ENCODE measurements around the gene AKIRIN1.
"Not testable (repeated sequence)": the region's sequence is repeated elsewhere in the genome, so short reads cannot be mapped to it uniquely, and the experiment has no call there.

AKIRIN1 gene

DNA sequence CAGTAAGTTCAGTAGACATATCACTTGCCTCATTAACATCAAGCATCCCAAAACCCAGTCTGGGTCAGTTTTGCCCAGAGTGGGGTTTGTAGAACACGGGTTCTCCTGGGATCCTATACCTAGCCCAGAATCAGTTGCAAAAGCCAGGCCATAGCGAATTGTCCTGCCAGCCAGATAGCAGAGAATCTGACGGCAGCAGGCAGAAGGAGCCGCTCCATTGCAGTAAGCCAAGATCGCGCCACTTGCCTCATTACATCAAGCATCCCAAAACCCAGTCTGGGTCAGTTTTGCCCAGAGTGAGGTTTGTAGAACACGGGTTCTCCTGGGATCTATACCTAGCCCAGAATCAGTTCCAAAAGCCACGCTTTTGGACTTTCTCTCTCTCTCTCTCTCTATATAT, 54.2 kb downstream of the AKIRIN1 start:
- DNase-seq (ENCODE audit: low read depth in 3 of 3): no peak

DNA sequence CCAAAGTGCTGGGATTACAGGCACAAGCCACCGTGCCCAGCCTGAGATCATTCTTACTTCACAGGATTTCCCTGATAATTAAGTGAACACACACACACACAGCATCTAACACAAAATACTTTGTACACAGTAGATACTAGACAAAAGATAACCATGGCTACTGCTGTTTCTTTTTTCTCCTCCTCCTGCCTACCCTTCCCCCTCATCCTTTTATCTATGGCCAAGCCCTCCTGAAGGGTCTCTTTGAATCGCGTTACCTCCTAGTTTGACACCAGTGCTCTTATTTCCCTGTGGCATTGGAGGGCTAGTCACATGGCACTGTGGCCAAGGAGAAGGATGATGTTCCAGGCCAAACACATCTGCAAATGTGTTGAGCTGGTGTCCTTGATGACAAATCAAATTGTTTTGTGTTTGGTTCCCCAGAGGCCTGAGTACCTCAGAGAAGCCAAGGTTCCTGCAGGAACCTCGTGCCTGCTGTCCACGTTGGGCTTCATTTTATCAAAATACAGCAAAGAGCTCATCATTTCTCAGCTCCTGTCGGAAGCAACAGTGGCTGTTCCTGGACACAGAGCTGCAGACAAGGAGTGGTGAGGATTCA, 55.6 kb downstream of the AKIRIN1 start:
- DNase-seq (ENCODE audit: low read depth in 3 of 3): no peak

DNA sequence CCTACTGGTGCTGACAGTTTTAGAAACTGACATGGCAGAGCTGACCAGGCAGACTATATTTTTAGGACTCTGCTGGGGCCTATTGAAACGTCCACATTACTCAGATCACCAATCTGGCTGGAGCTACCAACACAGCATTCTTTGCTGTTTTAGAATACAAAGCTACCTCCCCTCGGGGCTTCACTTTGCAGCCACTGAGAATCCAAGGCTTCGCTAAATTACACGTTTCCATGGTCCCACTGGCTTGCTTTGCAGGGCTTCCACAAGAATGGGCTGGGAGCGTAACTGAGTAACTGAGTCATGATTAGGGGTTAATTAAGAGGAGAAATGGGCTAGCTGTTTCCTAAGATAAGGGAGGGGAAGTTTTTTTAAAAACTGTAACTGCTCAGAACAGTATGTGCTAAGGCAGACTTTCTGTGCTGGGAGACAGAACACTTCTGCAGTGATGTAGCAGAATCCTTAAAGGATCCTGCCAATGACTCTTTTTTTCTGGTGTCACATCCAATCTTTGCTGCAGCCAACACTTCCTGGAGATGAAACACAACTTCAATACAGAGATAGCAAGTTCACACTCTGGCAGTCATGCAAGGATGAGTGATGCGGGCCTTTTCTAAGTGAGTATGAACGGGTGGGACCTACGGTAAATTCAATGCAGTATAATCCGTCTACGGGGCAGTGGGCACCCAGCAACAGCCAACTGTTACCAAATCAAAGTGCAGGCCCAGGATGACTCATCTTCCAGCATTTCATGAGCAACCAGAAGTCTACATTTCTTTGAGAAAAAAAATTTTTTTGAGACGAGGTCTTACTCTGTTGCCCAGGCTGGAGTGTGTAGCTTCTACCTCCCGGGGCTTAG, 56.5 kb downstream of the AKIRIN1 start:
- DNase-seq (ENCODE audit: low read depth in 3 of 3): no peak

DNA sequence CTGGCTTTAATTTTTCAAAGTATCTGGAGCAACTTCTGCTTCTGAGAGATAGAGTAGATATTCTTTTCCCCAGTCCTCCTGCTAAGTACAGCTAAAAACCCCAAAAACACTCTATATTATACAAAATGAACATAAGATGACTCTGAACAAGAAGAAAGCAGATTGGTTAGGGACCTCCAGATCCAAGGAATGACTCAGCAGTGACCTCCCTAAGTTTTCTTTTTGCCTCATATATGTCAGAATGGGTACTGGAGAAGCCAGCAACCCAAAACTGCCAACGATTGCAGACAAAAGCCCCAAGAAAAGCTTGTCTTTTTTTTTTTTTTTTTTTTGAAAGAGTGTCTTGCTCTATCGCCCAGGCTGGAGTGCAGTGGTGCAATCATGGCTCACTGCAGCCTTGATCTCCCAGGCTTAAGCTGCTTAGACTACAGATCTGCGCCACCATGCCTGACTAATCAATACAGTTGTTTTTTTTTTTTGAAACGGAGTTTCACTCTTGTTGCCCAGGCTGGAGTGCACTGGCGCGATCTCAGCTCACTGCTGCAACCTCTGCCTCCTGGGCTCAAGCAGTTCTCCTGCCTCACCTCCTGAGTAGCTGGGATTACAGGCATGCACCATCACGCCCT, 57.8 kb downstream of the AKIRIN1 start:
- no peak for DNase-seq (ENCODE audit: low read depth in 3 of 3)

DNA sequence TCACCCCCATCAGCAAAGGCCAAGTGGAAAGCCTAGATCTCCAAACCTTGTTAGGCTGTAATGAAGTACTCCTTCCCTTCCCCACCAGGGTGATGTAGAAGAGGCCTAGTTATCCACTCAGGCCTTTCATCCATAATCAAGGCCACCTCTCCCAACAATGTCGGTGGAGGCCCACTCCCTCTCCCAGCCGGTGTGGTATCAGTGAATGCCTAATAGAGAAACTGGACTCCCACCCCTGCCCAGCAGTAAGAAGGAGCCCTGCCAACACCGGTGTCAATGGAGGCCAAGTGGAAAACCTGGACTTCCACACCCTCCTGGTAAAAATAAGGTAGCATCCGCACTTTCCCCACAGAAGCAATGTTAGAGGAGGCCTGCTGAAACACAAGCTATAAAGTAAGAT, 58.9 kb downstream of the AKIRIN1 start:
- no peak for DNase-seq (ENCODE audit: low read depth in 3 of 3)

- not testable (repeated sequence) for DNase-seq (ENCODE audit: low read depth in 3 of 3)
These were observed 60.2 kb downstream of the AKIRIN1 start for GRCh38 chr1:39051193-39051850.

GRCh38 chr1:39051956-39052355, 60.9 kb downstream of the AKIRIN1 start:
- DNase-seq (ENCODE audit: low read depth in 3 of 3): no peak

- not testable (repeated sequence) for DNase-seq (ENCODE audit: low read depth in 3 of 3)
These were observed 64.2 kb downstream of the AKIRIN1 start for GRCh38 chr1:39055213-39055710.

Data from stimulated activated CD4-positive, alpha-beta T cell treated with anti-CD3 and anti-CD28 coated beads, TNF-alpha, amount 100 ng/mL, for 24 hours (primary cell).